Brain microvascular endothelial cell (primary cell): ENCODE data around the gene ABHD15.
"Not testable (repeated sequence)": the region's sequence is repeated elsewhere in the genome, so short reads cannot be mapped to it uniquely, and the experiment has no call there.

ENCODE experiments used
- DNase-seq: peaks from one replicate; pipeline ENCODE4 v3.0.0-alpha.2; 2020
- H3K27ac ChIP-seq: fragments of 250-450 bp; sonication (Bioruptor Pico); 2 replicates; pipeline ENCODE4 v1.5.1; 2020; ENCODE audit warnings: mild to moderate bottlenecking, moderate library complexity
- H3K27me3 ChIP-seq: fragments of 250-450 bp; sonication (Bioruptor Pico); replicated peaks from 2 replicates; pipeline ENCODE4 v1.5.1; 2020; ENCODE audit warnings: mild to moderate bottlenecking
- H3K36me3 ChIP-seq: fragments of 250-450 bp; sonication (Bioruptor Pico); replicated peaks from 2 replicates; pipeline ENCODE4 v1.5.1; 2020; ENCODE audit warnings: mild to moderate bottlenecking
- H3K4me3 ChIP-seq: 2 replicates; pipeline ENCODE4 v1.5.1; 2011; ENCODE audit warnings: low read depth, mild to moderate bottlenecking, control low read depth, low read length, moderate library complexity
- CTCF ChIP-seq: IDR thresholded peaks from 2 replicates; pipeline ENCODE4 v1.5.1; 2011; ENCODE audit warnings: low read depth, mild to moderate bottlenecking, moderate library complexity, low read length, control low read depth, inconsistent platforms; ENCODE audit errors: missing control alignments
- in situ Hi-C: cut with HindIII; loops from 2 replicates; pipeline ENCODE4 v1.10.0; 2017; ENCODE audit warnings: low sequenced_read_pairs, low pct_ligation_motif_present

Gene ABHD15

DNA sequence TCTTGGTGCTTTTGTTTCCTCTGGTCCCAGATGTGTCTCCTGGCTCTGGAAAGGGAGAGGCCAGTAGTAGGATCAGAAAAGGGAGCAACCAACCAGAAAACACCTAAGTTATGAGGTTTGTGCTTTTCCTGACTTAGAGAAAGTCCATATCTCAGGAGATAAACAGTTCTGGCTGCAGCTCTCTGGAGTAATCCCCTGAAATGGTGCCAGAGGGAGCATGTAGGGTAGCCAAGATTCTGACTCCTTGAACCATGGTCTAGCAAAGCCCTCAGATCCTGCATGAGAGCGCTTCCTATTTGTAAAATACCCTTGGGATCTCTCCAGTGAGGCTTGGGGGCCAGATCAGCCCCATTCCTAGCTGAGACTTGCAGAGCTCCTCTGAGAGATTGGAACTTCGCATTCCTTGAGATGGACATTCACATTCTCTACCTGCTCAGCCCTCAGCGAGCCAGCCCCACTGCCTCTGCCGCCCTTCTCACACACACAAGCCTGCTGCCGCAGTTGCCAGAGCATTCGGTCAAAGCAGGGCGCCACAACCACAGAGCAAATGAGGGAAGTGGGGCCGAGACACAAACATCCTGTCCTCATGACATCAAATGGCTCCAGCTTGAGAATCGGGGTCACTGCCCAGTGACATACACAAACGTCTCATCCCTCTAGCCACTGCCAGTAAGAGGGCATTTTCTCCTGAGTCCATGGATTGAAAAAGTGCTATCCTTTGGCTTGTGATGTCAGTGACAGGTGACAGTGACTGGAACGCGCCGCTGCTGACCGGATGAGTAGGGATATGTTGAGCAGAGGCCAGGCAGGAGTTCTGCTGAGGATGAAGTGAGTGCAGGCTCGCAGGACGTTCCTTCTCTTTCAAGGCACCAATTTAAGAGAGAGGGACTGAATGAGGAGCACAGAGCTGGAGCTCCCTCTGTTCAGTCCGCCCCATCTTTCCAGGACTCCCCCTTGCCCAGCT, 5.0 kb downstream of the ABHD15 start:
- in situ Hi-C loops = no loop called here

DNA sequence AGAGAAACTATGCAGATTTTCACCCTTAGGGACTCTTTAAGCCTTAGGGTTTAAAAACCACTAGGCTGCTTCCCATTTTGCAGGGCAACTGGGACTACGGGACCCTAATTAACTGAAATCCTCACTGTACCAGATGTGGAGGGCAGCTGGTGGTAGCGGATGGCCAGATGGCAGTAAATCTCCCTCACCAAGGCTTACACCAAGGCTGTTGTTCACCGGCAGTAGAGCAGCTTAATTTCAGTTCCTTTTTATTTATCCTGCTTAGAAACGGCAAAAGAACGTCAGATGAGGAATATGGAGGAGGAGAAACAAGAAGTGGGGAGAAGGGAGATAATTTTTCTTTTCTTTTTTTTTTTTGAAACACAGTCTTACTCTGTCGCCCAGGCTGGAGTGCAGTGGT, 6.5 kb downstream of the ABHD15 start:
- no peak overlapping the region for H3K27ac ChIP-seq
- no peak for DNase-seq
- TF ChIP-seq CTCF = no peak
- in situ Hi-C loops = no loop called here
- H3K4me3 ChIP-seq = no peak overlapping the region
- H3K36me3 ChIP-seq = no peaks in the 10 kb centered on the region
- no peaks in the 10 kb centered on the region for H3K27me3 ChIP-seq

More for the DNA sequence above, 5.0 kb downstream of the ABHD15 start:
- Histone ChIP-seq H3K27me3 (no peaks in the 10 kb centered on the region), H3K27ac (no peak overlapping the region), H3K36me3 (no peaks in the 10 kb centered on the region), H3K4me3 (no peak overlapping the region)
- TF ChIP-seq CTCF = no peak
- DNase-seq = no peak

- H3K4me3 ChIP-seq = no peak overlapping the region
- in situ Hi-C loops = no loop called here
- no peak for TF ChIP-seq CTCF
These were observed 7.2 kb downstream of the ABHD15 start for GRCh38 chr17:29559640-29560039.

DNA sequence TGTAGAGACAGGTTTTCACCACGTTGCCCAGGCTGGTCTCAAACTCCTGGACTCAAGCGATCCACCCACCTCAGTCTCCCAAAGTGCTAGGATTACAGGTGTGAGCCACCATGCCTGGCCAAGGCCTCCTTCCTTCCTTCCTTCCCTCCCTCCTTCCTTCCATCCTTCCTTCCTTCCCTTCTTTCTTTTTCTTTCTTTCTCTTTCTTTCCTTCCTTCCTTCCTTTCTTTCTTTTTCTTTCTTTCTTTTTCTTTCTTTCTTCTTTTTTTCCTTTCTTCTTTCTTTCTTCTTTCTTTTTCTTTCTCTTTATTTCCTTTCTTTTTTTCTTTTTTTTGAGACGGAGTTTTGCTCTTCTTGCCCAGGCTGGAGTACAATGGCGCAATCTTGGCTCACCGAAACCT, 8.7 kb downstream of the ABHD15 start:
- DNase-seq, in situ Hi-C loops, H3K36me3 ChIP-seq, H3K4me3 ChIP-seq, H3K27me3 ChIP-seq, H3K27ac ChIP-seq: not testable (repeated sequence)

More at GRCh38 chr17:29559640-29560039, 7.2 kb downstream of the ABHD15 start:
- no peaks in the 10 kb centered on the region for H3K27me3 ChIP-seq
- DNase-seq = no peak
- H3K36me3 ChIP-seq = no peaks in the 10 kb centered on the region
- H3K27ac ChIP-seq = no peak overlapping the region

DNA sequence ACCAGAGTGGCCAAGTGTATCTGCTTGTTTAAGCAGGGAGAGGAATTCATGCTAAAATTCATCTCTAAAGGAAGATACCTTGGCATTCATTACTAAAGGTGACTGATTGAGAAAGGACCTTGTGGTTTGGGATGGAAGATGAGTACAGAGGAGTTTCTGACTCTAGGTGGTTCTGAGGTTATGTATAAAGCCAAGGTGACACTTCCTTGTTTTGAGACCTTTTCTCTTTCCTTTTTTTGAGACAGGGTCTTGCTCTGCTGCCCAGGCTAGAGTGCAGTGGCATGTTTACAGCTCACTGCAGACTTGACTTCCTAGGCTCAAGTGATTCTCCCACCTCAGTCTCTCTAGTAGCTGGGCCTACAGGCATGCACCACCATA, 9.1 kb downstream of the ABHD15 start:
- Histone ChIP-seq H3K27me3 (no peaks in the 10 kb centered on the region), H3K27ac (no peak overlapping the region), H3K36me3 (no peaks in the 10 kb centered on the region), H3K4me3 (no peak overlapping the region)
- TF ChIP-seq CTCF = no peak
- in situ Hi-C loops = no loop called here
- DNase-seq = no peak

DNA sequence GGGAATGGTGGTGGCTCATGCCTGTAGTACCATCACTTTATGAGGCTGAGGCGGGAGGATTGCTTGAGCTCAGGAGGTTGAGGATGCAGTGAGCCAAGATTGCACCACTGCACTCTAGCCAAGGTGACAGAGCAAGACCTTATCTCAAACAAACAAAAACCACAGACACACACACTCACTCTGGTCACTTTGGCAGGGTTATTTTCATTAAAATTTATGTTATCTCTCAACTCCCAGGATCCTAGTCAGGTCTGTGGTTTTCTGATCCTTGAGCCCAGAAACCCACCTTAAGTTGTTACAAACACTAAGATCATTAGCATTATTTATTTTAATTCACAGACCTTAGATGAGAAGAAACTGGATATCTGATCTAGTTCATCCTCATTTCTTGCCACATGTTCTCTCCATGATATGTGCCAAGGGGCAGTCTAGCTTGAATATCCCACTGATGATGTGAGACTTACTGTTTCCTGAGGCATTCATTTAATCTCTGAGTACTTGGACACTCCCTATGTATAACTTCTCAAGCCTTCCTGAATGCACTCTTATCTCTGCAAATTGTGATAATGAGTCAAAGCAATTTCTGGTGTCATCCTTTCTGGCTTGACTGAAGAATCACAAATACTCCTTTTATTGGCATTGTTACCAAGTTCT, 9.6 kb downstream of the ABHD15 start:
- Histone ChIP-seq H3K27ac (no peak overlapping the region), H3K4me3 (no peak overlapping the region), H3K36me3 (no peaks in the 10 kb centered on the region), H3K27me3 (no peaks in the 10 kb centered on the region)
- no peak for TF ChIP-seq CTCF
- DNase-seq = peak; percentile 47
- in situ Hi-C loops = no loop called here
